ENCODE measurements around the gene CLTB. TPM values are rescaled to one million over a fixed set of nuclear protein-coding genes. Genes with fewer than 3 reads are reported as not detected.

CLTB gene
- total RNA-seq, 1 experiment from 2014 or later = 34.5 TPM

DNA sequence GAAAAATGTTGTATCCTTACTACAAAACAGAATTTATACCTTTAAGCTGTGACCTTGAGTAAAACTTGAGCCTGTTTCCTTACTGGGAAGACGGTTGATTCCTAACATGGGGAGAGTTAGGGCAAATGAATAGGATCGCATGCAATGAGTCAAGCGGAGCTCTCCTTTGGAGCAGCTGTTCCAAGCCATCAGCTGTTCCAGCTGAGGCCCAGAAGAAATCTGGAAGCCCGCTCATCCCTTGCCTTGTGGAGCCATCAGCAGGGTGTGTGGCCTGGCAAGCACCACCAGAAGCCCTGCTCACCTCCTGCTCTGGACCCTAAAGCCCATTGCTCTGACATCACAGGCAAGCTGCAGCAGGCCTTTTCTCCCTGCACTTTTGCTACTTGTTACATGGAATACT, 62.8 kb downstream of the CLTB start:
- no peaks in the 10 kb centered on the region for H3K9me3 Mint-ChIP-seq
- no peak for DNase-seq
- Histone ChIP-seq H4K5ac (ENCODE audit: insufficient read length, low read depth, low read length) (no peak overlapping the region), H3K14ac (ENCODE audit: insufficient read depth, low read length) (no peak overlapping the region), H3K4me1 (ENCODE audit: insufficient read depth, low read length) (no peaks in the 10 kb centered on the region), H3K4me2 (ENCODE audit: insufficient read depth, insufficient read length, low read length) (no peak overlapping the region), H3K56ac (ENCODE audit: insufficient read length, low read depth, low read length) (no peak overlapping the region), H4K91ac (ENCODE audit: insufficient read length, low read depth, low read length) (no peak overlapping the region), H4K20me1 (ENCODE audit: control insufficient read depth, insufficient read depth, insufficient read length) (no peaks in the 10 kb centered on the region), H3K79me2 (ENCODE audit: insufficient read depth, low read length) (peaks cover 3% of the 10 kb centered on the region; the same call in 1 of the 2 replicates), H2BK5ac (ENCODE audit: insufficient read length, low read length) (no peak overlapping the region), H3K27me3 (ENCODE audit: insufficient read depth, low read length) (no peaks in the 10 kb centered on the region), H3K23me2 (ENCODE audit: insufficient read length, low read depth, low read length, poor library complexity, severe bottlenecking) (no peaks in the 10 kb centered on the region), H2BK120ac (ENCODE audit: low read depth, low read length, poor library complexity, severe bottlenecking) (no peak overlapping the region), H3K27ac (ENCODE audit: insufficient read length, low read depth, low read length) (no peak overlapping the region), H3K18ac (ENCODE audit: insufficient read length, low read depth, low read length) (no peak overlapping the region), H4K8ac (replicated peaks; ENCODE audit: insufficient read length, low read depth, low read length) (no peak overlapping the region), H3K4ac (ENCODE audit: low read depth, low read length) (no peak overlapping the region), H2BK15ac (ENCODE audit: low read depth, low read length) (no peak overlapping the region), H2AFZ (ENCODE audit: low read length) (no peak overlapping the region), H3K9me3 (ENCODE audit: control insufficient read depth, low read depth, low read length) (no peaks in the 10 kb centered on the region), H3K79me1 (ENCODE audit: insufficient read depth, low read depth, low read length, poor library complexity, severe bottlenecking) (peaks cover 3% of the 10 kb centered on the region), H3K9ac (ENCODE audit: extremely low read depth, insufficient read length, low read length) (no peak overlapping the region), H3K23ac (ENCODE audit: insufficient read length, low read depth, low read length) (no peak overlapping the region), H3T11ph (ENCODE audit: low read length) (no peak overlapping the region), H2AK5ac (ENCODE audit: insufficient read length, low read length) (no peak overlapping the region), H2BK20ac (ENCODE audit: low read depth, low read length, poor library complexity, severe bottlenecking) (no peak overlapping the region), H2BK12ac (ENCODE audit: insufficient read length, low read depth, low read length) (no peak overlapping the region)
- WGBS (ENCODE audit: extremely low coverage, insufficient read length, low lambda C conversion rate) = no CpG with 5 or more reads among the region's 4 CpGs
- H3K36me3 Mint-ChIP-seq (ENCODE audit: insufficient read depth in 1 of 3, low read depth in 3 of 3) = peaks cover 39 to 99% (median 85%) of the 10 kb centered on the region in 3 experiments
- peaks cover 0 to 4% of the 10 kb centered on the region in 2 experiments; a peak in 2 of 4 replicates for H3K4me1 Mint-ChIP-seq
- no peak overlapping the region for H3K4me3 Mint-ChIP-seq
- no peaks in the 10 kb centered on the region for H3K27me3 Mint-ChIP-seq (ENCODE audit: low read depth)
- H3K27ac Mint-ChIP-seq = no peak overlapping the region
- no peak for TF ChIP-seq CTCF (conservative IDR thresholded peaks at IDR 0.05)

Measured in H9 (cell line).